Activated CD8-positive, alpha-beta memory T cell treated with anti-CD3 and anti-CD28 coated beads, Interleukin-2, amount 50 U/mL, for 1 hour (primary cell): ENCODE results near the gene SEMA3F.

Source experiments
- DNase-seq: peaks from one replicate; pipeline ENCODE4 v3.0.0-alpha.2; 2020; ENCODE audit errors: extremely low read depth

The SEMA3F gene

DNA sequence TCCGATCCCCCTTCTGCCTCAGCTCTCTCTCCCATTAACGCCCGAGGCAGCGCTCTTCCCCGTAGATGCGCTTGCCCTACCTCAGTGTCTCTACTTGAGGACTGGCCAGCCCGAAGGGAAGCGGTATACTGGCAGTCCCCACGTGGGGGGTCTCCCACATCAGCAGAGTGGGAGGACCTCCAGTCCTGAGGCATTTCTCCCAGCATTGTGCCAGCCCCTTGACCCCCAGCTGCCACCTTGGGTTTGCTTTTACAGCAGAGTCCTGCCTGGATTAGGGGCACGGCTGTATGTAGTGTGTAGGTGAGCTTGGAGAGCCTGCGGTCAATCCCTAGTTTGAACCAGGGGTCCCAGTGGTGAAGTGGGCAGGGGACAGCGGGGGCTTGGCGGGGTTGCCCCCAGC, 767 bp downstream of the SEMA3F start:
- DNase-seq: no peak

DNA sequence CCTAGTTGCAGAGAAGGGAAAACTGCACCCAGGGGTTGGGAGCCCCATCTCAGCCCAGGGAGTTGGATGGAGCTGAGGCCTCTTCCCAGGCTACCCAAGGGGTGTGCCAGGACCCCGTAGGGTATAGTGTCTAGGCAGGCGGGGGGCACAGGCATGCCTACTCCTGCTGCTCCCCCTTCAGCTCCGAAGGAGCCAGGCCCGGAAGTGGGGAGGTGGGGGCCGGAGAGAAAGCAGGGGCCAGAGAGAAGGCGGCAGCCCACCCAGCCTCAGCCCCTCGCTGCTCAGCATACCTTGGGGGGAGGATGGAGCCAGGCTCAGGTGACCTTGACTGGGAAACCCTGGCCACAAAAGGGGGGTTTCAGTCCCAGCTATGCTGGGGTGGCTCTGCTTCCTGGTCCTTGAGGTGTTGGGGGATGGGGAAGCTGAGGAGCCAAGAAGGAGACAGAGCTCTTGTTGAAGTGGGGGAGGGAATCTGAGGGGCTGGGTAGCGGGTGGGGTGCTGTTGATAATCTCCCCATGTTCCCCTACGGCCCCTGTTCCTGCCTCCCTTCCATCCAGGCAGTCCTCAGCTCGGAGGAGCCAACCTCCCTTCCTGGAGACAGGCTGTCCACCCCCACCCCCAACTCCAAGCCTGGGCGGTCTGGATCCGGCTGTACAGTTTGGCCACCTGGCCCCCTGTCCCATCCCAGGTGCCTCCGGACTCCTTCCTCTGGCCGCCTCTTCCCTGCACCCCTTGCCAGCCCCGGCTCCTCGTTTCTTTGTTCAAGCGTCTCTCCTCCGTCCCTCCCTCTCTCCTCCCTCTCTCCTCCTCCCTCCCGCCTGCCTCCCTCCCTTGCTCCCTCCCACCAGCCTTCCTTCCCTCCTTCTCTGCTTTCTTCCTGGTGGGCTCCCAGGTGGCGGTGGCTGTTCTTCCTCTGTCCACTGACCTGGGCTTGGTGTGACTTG, 1.7 kb downstream of the SEMA3F start:
- DNase-seq: no peak

DNA sequence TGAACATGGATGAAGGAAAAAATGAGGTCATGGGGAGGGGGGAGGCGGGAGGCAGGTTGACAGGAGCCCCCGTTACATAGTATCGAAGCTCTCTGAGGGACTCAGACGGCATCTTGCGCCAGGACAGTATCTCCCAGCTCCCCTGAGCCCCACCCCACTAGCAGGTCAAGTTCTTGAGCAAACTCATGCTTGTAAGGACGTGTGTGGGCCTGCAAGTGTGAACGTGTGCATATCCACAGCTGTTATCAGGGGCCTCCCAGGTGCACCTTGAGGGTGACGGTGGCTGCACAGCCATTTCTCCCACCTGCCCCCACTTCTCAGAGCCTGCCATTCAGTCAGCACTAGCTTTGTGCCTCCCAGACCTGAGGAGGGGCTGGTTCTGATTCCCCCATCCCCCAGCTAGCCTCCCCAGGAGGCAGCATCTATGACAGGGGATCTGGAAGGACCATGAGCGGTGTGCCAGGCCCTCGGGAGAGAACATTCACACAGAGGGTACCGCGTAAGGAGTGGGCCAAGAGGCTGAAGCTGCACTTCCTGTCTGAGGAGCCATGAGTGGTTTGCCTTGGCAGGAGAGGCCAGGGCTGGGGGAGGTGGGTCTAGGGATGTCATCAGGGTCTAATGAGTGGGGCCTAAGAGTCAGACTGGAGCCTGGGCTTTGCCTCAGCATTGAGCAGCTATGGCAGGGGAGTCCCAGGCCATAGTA, 2.9 kb downstream of the SEMA3F start:
- no peak for DNase-seq

DNA sequence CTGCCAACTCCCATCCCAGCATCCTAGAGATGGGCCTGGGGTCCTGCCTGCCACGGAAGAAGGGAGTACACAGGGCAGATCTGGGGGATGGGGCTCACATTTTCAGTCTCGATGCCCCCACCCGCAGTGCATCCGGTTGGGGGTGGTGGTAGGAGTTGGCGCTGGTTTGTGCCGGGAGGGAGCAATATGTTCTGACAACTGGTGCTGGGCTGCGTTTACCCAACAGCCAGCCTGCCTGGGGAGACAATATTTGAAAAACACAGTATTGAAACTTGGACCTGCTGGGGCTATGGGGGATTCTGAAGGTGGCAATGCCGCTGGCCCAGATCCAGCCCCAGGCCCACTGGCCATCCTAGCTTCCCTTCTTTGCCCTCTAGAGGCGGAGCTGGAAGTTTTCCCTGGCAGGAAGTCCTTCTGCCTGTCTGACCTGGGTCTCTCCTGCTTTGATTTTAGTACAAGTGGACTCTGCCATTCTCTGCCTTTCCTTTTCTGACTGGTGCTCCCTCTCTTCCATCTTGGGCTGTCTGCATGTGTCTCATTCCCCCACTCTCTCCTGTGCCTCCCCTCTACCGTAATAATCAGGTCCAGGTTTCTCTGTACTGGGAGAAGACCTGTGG, 3.5 kb downstream of the SEMA3F start:
- no peak for DNase-seq

DNA sequence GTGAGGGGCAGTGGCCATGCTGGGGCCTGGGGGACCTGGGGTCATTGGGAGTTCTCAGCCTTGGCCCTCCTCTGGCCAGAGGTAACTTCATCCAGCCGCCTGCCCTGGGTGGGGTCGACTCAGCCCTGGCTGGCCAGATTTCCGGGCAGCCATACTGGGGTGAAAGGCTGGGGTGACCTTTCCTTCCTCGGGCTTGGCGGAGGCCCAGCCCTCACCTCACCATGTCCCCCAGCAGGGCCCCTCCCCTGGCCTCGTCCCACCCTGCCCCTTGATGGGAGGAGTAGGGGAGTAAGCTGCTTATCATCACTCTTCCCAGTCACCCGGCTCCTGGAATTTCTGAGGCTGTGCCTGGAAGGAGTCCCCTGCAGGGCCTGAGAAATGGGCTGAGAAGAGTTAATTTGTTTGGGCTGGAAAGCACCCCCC, 5.4 kb downstream of the SEMA3F start:
- no peak for DNase-seq

DNA sequence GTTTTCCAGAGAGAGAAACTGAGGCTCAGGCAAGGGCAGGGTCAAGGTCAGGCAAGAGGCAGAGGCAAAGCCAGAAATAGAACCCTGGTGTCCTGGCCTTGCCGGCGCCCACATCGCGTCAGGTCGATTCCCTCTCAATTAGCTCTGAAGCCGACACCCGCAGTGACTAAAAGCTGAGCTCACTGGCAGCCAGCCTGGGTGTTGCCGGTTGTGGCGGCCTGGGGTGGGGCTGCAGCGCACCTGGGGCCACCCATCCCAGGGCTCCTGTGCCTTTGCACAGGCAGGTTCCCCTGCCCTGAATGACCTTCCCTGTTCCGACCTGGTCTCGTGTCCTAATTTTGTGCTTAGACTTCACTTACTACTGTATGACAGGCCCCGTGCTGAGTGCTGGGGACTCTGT, 6.2 kb downstream of the SEMA3F start:
- no peak for DNase-seq

DNA sequence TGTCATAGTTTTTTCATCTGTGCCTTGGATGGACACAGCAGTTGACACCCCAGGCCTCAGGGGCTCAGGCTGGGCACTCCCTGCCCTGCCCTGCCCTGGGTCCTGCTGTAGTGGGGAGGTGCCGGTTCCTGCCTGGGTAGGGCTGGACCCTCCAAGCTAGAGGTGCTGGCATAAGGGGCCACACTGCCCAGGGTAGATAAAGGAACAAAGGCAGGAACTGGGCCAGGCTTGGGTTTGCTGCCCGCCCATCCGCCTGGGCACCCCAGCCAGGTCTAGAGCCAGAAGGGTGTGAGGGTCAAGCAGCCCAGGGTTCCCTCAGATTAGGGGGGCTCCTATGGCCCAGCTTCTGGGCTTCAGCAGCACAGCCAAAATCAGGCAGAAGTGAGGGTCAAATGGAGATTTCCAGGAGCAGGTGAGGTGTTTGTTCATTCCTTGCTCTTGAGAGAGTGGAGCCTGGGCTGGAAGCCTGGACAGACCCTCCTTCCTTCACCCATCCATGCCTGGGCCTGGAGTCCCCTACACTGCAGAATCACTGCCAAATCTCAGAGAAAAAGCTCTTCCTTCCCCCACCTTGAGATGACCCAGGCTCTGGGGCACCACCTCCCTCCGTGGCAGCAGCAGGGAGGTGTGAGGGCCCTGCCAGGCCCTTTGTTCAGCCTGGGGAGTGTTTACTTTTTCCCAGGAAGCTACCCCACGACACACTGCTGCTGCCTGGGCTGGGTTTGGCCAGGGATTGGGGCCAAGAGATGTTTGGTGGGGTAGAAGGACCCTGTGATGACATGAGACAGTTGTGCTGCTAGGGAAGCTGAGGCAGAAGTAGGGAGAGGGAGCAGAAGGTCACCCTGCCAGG, 7.1 kb downstream of the SEMA3F start:
- DNase-seq: no peak

DNA sequence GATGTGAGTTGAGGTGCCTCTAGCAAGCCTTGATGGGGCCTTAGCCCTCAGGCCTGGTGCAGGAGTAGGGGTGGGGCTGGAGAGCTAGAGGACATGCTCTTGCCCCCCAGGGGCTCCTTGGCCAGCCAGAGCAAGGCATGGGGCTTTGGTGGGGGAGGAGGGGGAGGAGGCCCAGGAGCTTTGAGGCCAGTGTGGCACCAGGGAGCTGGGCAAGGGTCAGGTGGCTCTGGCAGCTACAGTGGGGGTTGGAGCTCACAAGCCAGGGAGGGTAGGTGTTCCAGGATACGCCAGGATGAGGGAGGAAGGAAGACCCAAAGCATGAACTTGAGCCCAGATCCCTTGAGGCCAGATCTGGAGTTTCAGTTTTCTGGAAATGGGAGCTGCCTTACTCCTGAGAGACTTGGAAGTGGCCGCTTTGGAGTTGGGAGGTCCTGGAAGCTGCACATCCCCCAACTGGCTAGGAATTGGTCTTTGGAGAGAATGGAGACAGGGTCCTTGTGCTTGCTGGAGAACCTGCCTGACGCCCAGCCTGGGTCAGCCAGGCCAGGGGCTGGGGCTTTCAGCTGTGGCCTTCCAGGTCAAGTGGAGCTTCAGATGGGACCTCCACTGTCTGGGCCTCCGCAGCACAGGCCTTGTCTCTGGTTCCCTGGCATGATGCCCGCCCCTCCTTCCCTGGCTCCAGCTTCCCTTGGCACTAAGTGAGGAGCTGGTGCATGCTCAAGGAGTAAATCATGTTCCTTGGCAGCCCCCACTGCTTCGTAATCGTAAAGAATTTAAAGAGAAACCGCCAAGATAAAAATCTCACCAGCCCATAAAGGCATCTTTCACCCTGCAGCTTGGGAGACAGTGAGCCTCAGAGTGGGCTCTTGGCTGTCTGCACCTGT, 8.7 kb downstream of the SEMA3F start:
- no peak for DNase-seq

DNA sequence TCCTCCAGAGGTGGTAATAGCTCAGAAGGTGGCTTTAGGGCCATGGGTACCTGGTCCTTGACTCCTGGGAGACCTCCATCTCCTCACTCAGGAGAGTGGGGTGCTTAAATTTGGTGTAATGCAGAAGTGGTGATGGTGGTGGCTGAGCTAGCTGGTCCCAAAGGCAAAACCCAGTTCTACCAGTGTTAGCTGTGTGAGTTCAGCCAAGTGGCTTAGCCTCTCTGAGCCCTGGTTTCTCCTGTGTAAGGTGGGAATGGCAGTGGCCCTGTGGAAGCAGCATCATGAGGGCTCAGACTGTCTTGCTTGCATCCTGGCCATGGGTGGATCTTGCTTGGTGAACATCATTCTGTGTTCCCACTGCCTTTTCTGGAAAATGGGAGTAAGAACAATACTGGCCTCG, 9.4 kb downstream of the SEMA3F start:
- no peak for DNase-seq

DNA sequence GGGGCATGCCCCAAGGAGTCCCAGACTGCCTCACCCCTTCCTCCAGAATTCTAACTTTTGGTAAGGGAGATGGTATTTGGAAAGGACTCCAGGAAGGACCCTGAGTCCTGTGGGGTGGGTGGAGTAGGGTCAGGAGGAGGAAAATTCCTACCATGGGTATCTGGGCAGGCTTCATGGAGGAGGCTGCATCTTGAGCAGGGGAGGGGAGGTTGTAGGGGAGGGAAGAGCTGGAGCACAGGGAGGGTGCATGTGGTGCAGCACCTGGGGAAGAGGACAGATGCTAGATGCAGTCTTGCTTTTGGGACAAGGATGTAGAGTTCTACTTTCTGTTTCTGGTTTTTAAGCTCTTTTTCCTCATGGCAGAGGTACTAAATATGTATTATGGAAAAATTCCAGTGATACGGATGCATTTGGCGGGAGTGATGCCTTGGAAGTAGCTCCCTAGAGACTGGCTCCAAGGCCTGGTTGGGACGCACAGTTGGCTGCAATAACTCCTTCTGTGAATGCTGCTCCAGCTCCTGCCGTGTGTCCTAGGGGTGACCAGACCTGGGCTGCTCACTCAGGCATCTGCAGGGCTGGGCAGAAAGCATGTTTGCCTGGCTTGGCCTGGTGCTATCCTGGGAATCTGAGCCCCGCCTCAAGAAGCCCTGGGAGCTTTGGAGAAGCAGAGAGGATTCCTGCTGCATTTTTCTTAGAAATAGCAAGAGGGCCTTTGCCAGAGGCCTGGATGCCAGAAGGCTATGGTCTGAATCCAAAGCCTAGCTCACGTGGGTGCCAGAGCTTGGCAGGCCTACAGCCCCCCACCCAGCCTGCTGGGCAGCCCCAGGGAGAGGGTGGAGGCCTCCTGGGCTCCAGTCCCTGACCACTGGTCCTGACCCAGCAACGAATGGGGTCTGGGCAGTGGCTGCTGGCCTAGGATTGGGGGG, 10.1 kb downstream of the SEMA3F start:
- no peak for DNase-seq

DNA sequence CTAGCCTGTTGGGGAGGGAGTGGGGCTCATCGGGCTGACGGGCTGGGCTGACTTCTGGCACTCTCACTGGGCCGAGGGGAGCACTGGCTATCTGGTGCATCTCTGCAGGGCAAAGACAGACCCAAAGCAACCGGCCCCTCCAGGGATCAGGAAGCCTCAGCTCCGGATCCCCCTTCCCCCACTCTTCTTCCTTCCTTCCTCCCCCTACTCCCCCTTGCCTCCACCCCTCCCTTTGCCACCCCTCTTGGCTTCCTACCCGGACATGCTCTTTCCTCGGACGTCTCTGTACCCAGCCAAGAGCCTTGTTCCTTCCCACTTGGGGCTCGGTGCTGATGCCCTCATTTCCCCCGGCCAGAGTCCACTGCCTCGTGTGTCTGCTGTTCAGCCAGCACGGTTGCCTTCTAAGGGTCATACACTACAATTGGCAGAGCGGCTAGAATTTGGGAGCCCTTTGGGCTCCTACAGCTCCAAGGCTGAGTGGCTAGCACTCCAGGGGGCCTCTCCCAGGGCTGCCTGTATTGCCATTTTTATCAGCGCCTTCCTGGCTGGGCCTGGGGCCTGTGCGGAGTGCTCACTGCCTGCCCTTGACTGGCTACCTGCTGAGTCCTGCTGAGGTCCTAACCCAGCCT, 10.9 kb downstream of the SEMA3F start:
- DNase-seq: no peak

DNA sequence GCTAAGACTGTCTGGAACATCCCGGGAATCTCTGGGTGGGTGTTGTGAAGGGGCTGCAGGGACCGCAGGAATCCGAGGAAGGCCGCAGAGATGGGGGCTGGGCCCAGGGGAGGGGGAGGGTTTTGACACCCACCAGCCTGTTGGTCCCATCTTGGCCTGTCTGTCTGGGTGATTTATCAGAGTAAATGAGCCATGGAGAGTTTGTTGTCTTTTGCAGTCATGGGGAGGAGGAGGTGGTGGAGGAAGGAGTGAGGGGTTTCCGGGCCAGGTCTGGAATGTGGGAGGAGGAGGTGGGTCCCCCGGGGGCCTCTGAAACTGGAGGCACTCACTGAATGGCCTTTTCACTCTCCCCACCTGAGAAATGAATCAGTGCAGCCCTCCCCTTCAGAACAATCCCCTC, 11.5 kb downstream of the SEMA3F start:
- no peak for DNase-seq

DNA sequence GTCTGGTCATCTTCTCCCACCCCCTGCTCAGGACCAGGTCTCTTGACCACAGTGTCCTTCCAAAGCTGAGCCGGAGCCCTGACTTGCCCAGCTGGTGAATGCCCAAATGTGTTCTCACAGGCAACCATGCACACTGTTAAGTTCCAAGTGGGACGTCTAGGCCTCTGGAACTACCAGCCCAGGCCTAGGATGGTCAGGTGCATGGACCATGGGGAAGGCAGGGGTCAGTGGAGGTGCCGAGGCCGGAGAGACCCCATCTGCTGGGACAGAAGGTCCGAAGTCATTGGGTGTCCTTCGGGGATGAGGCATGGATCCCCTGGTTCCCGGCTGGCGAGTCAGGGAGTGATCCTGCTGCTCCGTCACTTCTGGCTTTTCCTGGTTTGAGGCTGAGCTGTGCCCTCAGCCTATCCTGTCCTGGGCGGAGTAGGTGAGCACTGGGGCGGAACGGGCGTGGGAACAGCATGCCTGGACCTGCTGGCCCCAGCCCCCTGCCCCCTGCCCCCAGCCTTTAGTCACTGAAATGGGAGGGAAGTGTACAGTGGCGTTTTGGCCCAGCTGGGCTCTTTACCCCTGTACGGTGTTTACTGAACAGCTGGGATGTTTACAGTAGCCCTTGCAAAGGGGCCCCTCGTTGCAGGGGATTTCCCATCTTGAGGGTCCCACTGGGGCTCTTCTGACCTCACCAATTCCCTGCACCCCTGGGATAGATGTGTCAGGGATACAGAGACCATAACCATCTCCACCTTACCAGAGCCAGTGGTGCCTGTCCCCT, 12.1 kb downstream of the SEMA3F start:
- DNase-seq: no peak

DNA sequence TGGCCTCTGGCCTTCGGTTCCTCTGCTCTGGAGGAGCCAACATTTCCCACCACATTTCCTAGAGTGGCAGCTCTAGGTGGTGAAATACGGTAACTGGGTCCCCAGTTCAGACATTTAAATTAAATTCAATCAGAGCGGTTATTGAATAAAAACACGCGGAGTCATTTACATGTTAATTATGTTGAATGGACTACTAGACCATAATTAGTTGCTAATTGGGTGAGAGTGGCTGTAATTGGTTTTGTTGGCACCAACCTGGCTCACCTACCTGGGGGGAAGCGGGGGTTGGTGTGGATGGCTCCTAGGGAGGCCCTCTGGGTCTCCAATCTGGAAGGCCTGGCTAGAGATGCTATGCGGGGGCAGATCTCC, 12.7 kb downstream of the SEMA3F start:
- no peak for DNase-seq

DNA sequence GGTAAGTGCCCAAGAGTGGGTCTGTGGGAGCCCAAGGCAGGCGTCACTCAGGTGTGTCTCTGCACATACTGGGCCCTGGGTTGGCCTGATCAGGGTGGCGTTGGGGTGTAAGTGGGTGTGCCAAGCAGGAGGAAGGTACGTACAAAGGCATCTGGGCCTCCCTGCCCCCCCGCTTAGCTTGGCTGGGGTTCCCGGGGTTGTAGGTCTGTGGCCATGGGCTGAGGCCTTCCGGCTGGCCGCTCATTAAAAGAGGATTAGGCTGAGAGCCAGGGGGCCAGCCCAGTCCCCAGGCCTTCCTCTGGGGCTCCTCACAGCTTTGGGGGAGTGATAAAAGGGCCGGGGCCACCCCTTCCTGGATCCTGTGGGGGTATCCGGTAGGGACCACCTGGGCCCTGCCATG, 13.3 kb downstream of the SEMA3F start:
- no peak for DNase-seq

DNA sequence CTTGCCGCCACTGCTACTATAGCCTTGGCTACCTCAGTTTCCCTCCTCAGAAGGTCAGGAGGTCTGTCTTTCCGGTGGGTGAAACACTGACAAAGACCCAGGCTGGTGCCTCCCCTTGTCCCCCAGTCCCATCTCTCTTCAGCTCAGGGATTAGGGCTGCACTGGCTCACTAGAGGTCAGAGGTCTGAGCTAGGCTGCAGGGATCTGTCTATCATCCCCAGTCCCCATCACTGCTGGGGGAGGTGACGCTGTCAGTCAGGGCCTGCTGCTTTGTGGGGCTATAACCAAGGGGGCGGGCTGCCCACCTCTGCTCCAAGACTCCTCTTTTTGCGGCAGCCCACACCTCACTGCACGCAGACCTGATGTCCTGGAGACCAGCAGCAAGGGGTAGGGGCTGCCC, 13.7 kb downstream of the SEMA3F start:
- no peak for DNase-seq

DNA sequence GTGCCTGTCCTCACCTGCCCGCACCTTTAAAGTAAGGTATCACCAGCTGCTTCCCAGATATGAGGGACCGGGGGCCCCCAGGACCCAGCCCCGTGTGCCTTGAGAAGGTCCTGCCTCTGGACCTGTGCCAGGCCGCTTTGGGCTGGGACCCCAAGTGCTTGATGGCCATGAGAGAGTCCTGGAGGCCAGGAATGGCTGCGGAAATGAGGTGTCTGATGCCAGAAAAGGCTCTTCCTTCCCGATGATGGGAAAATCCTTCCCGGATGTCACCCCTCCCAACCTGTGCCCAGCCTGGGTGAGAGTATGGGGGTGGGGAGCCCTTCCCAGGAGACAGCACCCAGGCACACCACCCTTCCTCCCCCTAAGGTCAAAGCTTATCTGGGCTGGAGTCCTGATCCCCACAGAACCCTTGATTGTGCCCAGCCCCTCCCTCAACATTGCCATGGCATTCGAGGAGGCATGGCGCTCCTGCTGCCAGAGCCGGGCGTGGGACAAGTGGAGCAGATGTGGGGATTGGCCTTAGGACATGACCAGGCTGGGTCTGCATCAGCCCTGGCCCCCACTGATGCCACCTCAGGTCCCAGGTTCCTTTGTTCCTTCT, 14.2 kb downstream of the SEMA3F start:
- no peak for DNase-seq

DNA sequence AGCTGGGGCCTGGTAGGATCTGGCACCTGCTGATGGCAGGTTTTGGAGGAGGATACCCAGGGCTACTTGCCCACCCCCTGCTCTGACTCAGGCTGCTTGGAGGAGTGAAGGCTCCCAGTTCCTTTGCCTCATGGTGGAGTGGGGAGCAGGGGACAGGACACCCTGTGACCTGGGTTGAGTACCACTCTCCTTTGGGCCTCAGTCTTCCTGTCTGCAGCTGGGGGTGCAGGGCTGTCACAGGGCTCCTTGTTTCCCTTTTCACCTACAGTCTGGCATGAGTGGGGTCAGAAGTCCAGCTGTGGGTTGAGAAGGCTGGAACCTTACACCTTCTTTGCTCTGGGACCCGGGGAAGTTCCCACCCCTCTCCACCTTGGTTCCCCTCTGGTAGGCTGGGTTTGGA, 14.7 kb downstream of the SEMA3F start:
- no peak for DNase-seq
